NCI-H524 (cell line): Measurements from ENCODE around the gene ATP6V0D1.
"Not testable (repeated sequence)": the region's sequence is repeated elsewhere in the genome, so short reads cannot be mapped to it uniquely, and the experiment has no call there.

Source experiments
- DNase-seq, 2 experiments: peaks; one replicate each; lab custom pipeline; 2025; lab: John Stamatoyannopoulos, UW

Gene ATP6V0D1

GRCh38 chr16:67429053-67429798 is 51.7 kb downstream of the ATP6V0D1 start:
- no peak for DNase-seq

GRCh38 chr16:67428146-67428731 is 52.7 kb downstream of the ATP6V0D1 start:
- peak; percentile 88 to 93 for DNase-seq

- no peak for DNase-seq
These were observed 54.0 kb downstream of the ATP6V0D1 start for GRCh38 chr16:67426950-67427349.

GRCh38 chr16:67426022-67426421 is 54.9 kb downstream of the ATP6V0D1 start:
- no peak for DNase-seq

GRCh38 chr16:67425580-67425979 is 55.4 kb downstream of the ATP6V0D1 start:
- DNase-seq, result peak; percentile 83 to 91

- DNase-seq, result no peak
These were observed 55.9 kb downstream of the ATP6V0D1 start for GRCh38 chr16:67425061-67425460.

- DNase-seq, result no peak
These were observed 56.7 kb downstream of the ATP6V0D1 start for GRCh38 chr16:67424261-67424615.

GRCh38 chr16:67423611-67424260 is 57.2 kb downstream of the ATP6V0D1 start:
- no peak for DNase-seq

- no peak for DNase-seq
These were observed 57.9 kb downstream of the ATP6V0D1 start for GRCh38 chr16:67423015-67423414.

GRCh38 chr16:67421030-67421429 is 59.9 kb downstream of the ATP6V0D1 start:
- no peak for DNase-seq

GRCh38 chr16:67419931-67420330 is 61.0 kb downstream of the ATP6V0D1 start:
- peak in 1 of 2 experiments; percentile 67 for DNase-seq

GRCh38 chr16:67419502-67419901 is 61.5 kb downstream of the ATP6V0D1 start:
- peak in 1 of 2 experiments; percentile 77 for DNase-seq

- no peak for DNase-seq
These were observed 63.5 kb downstream of the ATP6V0D1 start for GRCh38 chr16:67417333-67418061.

- DNase-seq, result peak; percentile 29 to 60
These were observed 64.8 kb downstream of the ATP6V0D1 start, which contains the start of gene ZDHHC1 for GRCh38 chr16:67415872-67416793. Gene ZDHHC1, minus strand, starts transcription at chr16:67416477. Its CDS starts 8,702 bp downstream, at chr16:67407775.

GRCh38 chr16:67415421-67415820 is 65.5 kb downstream of the ATP6V0D1 start:
- not testable (repeated sequence) for DNase-seq

- no peak for DNase-seq
These were observed 66.7 kb downstream of the ATP6V0D1 start for GRCh38 chr16:67413978-67414911.

GRCh38 chr16:67412294-67412693 is 68.7 kb downstream of the ATP6V0D1 start:
- no peak for DNase-seq

GRCh38 chr16:67411339-67411738 is 69.6 kb downstream of the ATP6V0D1 start:
- no peak for DNase-seq

GRCh38 chr16:67409631-67410030 is 71.3 kb downstream of the ATP6V0D1 start:
- no peak for DNase-seq

- DNase-seq, result no peak
These were observed 73.0 kb downstream of the ATP6V0D1 start for GRCh38 chr16:67407788-67408452.
